ENCODE measurements around the gene ERGIC3. TPM values are rescaled to one million over a fixed set of nuclear protein-coding genes. Genes with fewer than 3 reads are reported as not detected.

ERGIC3 gene
- total and polyA plus RNA-seq, 10 of the 15 experiments (the other 5 are each of a cell fraction or from before 2014, with no cell fraction given) = 90.4 to 210 (median 139) TPM

DNA sequence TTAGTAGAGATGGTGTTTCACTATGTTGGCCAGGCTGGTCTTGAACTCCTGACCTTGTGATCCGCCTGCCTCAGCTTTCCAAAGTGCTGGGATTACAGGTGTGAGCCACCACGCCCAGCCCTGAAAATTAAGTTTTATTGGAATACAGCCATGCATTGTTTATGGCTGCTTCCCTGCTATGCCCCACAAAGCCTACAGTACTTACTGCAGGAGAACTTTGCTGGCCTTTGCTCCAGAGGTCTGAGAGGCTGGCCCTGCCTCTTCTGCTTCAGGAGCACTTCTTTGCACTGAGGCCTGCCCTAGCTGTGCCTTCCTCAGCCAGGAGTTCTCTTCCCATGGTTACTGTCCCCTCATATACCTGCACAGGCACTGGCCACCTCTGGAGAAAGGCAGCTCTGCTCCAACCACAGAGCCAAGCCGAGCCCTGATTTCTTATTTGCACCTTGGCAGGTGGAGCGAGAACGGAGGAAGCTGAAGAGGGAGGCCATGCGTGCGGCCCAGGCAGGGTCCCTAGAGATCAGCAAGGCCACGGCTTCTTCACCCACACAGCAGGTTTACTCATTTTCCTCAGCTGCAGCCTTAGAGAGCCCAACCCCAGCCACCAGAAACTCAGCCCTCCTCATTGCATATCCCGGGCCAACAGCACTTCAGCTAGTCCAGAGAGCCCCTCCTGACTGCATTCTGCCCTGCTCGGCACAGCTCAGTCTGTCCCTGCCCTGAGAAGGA is 33.2 kb upstream of the ERGIC3 start:
- Histone ChIP-seq H3K79me2 (ENCODE audit: control insufficient read depth, insufficient read depth, low read length) (no peaks in the 10 kb centered on the region), H3K27ac (ENCODE audit: control insufficient read depth, insufficient read depth) (no peak overlapping the region), H2AFZ (ENCODE audit: control insufficient read depth, low read depth, low read length) (no peak overlapping the region), H3K4me1 (ENCODE audit: control insufficient read depth, insufficient read depth, low read length) (peaks cover 14% of the 10 kb centered on the region), H3K9me3 (replicated peaks; ENCODE audit: control insufficient read depth, insufficient read depth, low read length) (no peaks in the 10 kb centered on the region), H3K4me3 (no peak overlapping the region), H3K4me2 (ENCODE audit: control insufficient read depth, insufficient read depth) (no peak overlapping the region), H3K9ac (ENCODE audit: control insufficient read depth, insufficient read depth, low read length) (no peak overlapping the region), H3K27me3 (replicated peaks in 1 of 2; ENCODE audit: control insufficient read depth in 2 of 2, insufficient read depth in 2 of 2, low read length in 1 of 2) (no peaks in the 10 kb centered on the region), H4K20me1 (ENCODE audit: control insufficient read depth, insufficient read depth) (peaks cover 5% of the 10 kb centered on the region), H3K36me3 (ENCODE audit: control insufficient read depth in 2 of 2, insufficient read depth in 2 of 2, low read length in 1 of 2) (peaks cover 10 to 31% of the 10 kb centered on the region in 2 experiments)
- FAIRE-seq (no peak), ATAC-seq (no peak), DNase-seq (ENCODE audit: low read depth, low spot score) (no peak)
- whole genome bisulfite sequencing (ENCODE audit: insufficient coverage, insufficient replicate concordance, low lambda C conversion rate, missing lambda C conversion rate) = 42% methylated on average over 10 of the region's 10 CpGs
- SMC1A ChIA-PET (ENCODE audit: uncharacterized antibody, unreplicated experiment) = no interaction called here
- no TSS peak for BruUV-seq (replicated peaks)
- TF ChIP-seq ZNF24 (IDR thresholded peaks at IDR 0.05) (no peak), MXI1 (IDR thresholded peaks at IDR 0.05; ENCODE audit: low read depth, low read length) (no peak), CHD2 (IDR thresholded peaks at IDR 0.05; ENCODE audit: borderline replicate concordance, low read depth, low read length) (no peak), BRCA1 (IDR thresholded peaks at IDR 0.05; ENCODE audit: low read depth, low read length) (no peak)
- RAD21 ChIA-PET (ENCODE audit: unreplicated experiment) = no interaction called here
- intact Hi-C loops (cut with micrococcal nuclease; ENCODE audit: unreplicated experiment) = no loop called here
- POLR2A ChIA-PET = no interaction called here
- in situ Hi-C loops (cut with MboI) = no loop called here
- CTCF ChIA-PET = interaction anchor here (1.4 to 1.5 kb wide), 2 partner anchors 110 to 379 kb away, joined by 3 read pairs; no protein-coding TSS in a partner anchor

GRCh38 chr20:35510951-35511735 is 30.7 kb upstream of the ERGIC3 start:
- Histone ChIP-seq H4K20me1 (ENCODE audit: control insufficient read depth, insufficient read depth) (no peaks in the 10 kb centered on the region; the same call in 1 of the 2 replicates), H3K4me3 (no peak overlapping the region), H3K9me3 (replicated peaks; ENCODE audit: control insufficient read depth, insufficient read depth, low read length) (no peaks in the 10 kb centered on the region), H3K36me3 (ENCODE audit: control insufficient read depth in 2 of 2, insufficient read depth in 2 of 2, low read length in 1 of 2) (peaks cover 12 to 16% of the 10 kb centered on the region in 2 experiments), H3K27ac (ENCODE audit: control insufficient read depth, insufficient read depth) (no peak overlapping the region), H3K4me1 (ENCODE audit: control insufficient read depth, insufficient read depth, low read length) (peaks cover 6% of the 10 kb centered on the region), H2AFZ (ENCODE audit: control insufficient read depth, low read depth, low read length) (no peak overlapping the region), H3K9ac (ENCODE audit: control insufficient read depth, insufficient read depth, low read length) (no peak overlapping the region), H3K4me2 (ENCODE audit: control insufficient read depth, insufficient read depth) (no peak overlapping the region), H3K27me3 (replicated peaks in 1 of 2; ENCODE audit: control insufficient read depth in 2 of 2, insufficient read depth in 2 of 2, low read length in 1 of 2) (no peaks in the 10 kb centered on the region), H3K79me2 (ENCODE audit: control insufficient read depth, insufficient read depth, low read length) (no peaks in the 10 kb centered on the region)
- SMC1A ChIA-PET (ENCODE audit: uncharacterized antibody, unreplicated experiment) = interaction anchor here (1.2 kb wide), 2 partner anchors 10 to 53 kb away, joined by 3 read pairs; no protein-coding TSS in a partner anchor
- in situ Hi-C loops (cut with MboI) (no loop called here), intact Hi-C loops (cut with micrococcal nuclease; ENCODE audit: unreplicated experiment) (no loop called here)
- ATAC-seq (no peak), FAIRE-seq (no peak), DNase-seq (ENCODE audit: low read depth, low spot score) (no peak)
- 95% methylated on average over 11 of the region's 12 CpGs for WGBS (ENCODE audit: insufficient coverage, insufficient replicate concordance, low lambda C conversion rate, missing lambda C conversion rate)
- BruUV-seq (replicated peaks) = no TSS peak
- CTCF ChIA-PET = interaction anchor here (0.6 to 1.9 kb wide), 12 partner anchors 12 to 376 kb away, joined by 3 to 7 read pairs (median 3); partner anchors contain the start of gene C20orf173
- POLR2A ChIA-PET = interaction anchor here (0.6 kb wide), 1 partner anchor 325 kb away, joined by 3 read pairs; no protein-coding TSS in a partner anchor
- RAD21 ChIA-PET (ENCODE audit: unreplicated experiment) = interaction anchor here (0.6 kb wide), 1 partner anchor 442 kb away, joined by 3 read pairs; no protein-coding TSS in a partner anchor
- TF ChIP-seq RAD51 (IDR thresholded peaks at IDR 0.05) = no peak
- TF ChIP-seq IRF5 (IDR thresholded peaks at IDR 0.05; ENCODE audit: borderline replicate concordance) = no peak
- no peak for TF ChIP-seq MEF2B (IDR thresholded peaks at IDR 0.05; ENCODE audit: partially characterized antibody, poor library complexity, severe bottlenecking)
- no peak for TF ChIP-seq NFXL1 (IDR thresholded peaks at IDR 0.05; ENCODE audit: borderline replicate concordance)
- TF ChIP-seq SREBF2 (IDR thresholded peaks at IDR 0.05; ENCODE audit: low read length) = no peak
- TF ChIP-seq, protein P1, sequence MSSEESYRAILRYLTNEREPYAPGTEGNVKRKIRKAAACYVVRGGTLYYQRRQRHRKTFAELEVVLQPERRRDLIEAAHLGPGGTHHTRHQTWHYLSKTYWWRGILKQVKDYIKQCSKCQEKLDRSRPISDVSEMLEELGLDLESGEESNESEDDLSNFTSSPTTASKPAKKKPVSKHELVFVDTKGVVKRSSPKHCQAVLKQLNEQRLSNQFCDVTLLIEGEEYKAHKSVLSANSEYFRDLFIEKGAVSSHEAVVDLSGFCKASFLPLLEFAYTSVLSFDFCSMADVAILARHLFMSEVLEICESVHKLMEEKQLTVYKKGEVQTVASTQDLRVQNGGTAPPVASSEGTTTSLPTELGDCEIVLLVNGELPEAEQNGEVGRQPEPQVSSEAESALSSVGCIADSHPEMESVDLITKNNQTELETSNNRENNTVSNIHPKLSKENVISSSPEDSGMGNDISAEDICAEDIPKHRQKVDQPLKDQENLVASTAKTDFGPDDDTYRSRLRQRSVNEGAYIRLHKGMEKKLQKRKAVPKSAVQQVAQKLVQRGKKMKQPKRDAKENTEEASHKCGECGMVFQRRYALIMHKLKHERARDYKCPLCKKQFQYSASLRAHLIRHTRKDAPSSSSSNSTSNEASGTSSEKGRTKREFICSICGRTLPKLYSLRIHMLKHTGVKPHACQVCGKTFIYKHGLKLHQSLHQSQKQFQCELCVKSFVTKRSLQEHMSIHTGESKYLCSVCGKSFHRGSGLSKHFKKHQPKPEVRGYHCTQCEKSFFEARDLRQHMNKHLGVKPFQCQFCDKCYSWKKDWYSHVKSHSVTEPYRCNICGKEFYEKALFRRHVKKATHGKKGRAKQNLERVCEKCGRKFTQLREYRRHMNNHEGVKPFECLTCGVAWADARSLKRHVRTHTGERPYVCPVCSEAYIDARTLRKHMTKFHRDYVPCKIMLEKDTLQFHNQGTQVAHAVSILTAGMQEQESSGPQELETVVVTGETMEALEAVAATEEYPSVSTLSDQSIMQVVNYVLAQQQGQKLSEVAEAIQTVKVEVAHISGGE (CRISPR knock-in tag; IDR thresholded peaks at IDR 0.05) = no peak

All from GM12878 (cell line).